Measurements from ENCODE around the gene CCDC85C.

DNA sequence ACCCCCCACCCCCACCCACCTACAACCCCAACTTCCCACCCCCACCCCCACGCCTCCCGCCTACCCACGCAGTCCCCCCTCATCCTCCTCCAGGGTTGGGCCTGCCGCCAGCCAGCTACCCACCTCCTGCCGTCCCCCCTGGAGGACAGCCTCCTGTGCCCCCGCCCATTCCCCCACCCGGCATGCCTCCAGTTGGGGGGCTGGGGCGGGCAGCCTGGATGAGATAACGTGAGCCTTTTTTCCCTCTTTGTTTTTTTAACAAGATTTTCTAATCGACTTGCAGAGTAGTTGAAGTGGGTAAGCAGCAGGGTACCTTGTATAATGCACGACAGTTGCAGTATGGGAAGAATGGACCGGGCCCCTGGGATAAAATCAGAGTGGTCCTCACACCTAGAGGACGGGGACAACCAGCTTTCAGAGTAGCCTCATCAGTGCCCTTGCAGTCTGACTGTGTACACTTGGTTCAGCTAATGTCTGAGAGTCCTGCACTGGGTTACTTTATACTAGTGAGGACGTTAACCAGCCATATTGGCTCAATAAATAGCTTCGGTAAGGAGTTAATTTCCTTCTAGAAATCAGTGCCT lies 93.4 kb downstream of the CCDC85C start:
- TF ChIP-seq, protein P1, sequence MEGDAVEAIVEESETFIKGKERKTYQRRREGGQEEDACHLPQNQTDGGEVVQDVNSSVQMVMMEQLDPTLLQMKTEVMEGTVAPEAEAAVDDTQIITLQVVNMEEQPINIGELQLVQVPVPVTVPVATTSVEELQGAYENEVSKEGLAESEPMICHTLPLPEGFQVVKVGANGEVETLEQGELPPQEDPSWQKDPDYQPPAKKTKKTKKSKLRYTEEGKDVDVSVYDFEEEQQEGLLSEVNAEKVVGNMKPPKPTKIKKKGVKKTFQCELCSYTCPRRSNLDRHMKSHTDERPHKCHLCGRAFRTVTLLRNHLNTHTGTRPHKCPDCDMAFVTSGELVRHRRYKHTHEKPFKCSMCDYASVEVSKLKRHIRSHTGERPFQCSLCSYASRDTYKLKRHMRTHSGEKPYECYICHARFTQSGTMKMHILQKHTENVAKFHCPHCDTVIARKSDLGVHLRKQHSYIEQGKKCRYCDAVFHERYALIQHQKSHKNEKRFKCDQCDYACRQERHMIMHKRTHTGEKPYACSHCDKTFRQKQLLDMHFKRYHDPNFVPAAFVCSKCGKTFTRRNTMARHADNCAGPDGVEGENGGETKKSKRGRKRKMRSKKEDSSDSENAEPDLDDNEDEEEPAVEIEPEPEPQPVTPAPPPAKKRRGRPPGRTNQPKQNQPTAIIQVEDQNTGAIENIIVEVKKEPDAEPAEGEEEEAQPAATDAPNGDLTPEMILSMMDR (IDR thresholded peaks at IDR 0.05; ENCODE audit: control extremely low read depth in 1 of 3, insufficient read depth in 1 of 3, low read depth in 1 of 3, low read length in 3 of 3), result no peak
- TF ChIP-seq BRCA1 (IDR thresholded peaks at IDR 0.05; ENCODE audit: low read depth, low read length) (no peak), POLR2AphosphoS5 (IDR thresholded peaks at IDR 0.05; ENCODE audit: low read depth, low read length) (no peak), EP300 (IDR thresholded peaks at IDR 0.05; ENCODE audit: borderline replicate concordance in 1 of 2, low read depth in 2 of 2, low read length in 2 of 2) (no peak), GTF2F1 (IDR thresholded peaks at IDR 0.05; ENCODE audit: borderline replicate concordance, low read depth, low read length) (no peak), NRF1 (IDR thresholded peaks at IDR 0.05; ENCODE audit: low read depth, low read length) (no peak), POLR2A (IDR thresholded peaks at IDR 0.05; ENCODE audit: control extremely low read depth in 1 of 2, low read depth in 2 of 2, low read length in 2 of 2) (no peak), JUND (IDR thresholded peaks at IDR 0.05; ENCODE audit: low read length) (no peak), FOSL1 (IDR thresholded peaks at IDR 0.05; ENCODE audit: insufficient read depth, low read depth, low read length) (no peak)
- TF ChIP-seq, protein P2, sequence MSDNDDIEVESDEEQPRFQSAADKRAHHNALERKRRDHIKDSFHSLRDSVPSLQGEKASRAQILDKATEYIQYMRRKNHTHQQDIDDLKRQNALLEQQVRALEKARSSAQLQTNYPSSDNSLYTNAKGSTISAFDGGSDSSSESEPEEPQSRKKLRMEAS (IDR thresholded peaks at IDR 0.05), result no peak

Measured in H1 (cell line).